ENCODE measurements around the gene TAF4. TPM values are rescaled to one million over a fixed set of nuclear protein-coding genes. Genes with fewer than 3 reads are reported as not detected.

TAF4 gene
- total RNA-seq, 2 donors from 2014 or later = 10.4 to 11.0 TPM

DNA sequence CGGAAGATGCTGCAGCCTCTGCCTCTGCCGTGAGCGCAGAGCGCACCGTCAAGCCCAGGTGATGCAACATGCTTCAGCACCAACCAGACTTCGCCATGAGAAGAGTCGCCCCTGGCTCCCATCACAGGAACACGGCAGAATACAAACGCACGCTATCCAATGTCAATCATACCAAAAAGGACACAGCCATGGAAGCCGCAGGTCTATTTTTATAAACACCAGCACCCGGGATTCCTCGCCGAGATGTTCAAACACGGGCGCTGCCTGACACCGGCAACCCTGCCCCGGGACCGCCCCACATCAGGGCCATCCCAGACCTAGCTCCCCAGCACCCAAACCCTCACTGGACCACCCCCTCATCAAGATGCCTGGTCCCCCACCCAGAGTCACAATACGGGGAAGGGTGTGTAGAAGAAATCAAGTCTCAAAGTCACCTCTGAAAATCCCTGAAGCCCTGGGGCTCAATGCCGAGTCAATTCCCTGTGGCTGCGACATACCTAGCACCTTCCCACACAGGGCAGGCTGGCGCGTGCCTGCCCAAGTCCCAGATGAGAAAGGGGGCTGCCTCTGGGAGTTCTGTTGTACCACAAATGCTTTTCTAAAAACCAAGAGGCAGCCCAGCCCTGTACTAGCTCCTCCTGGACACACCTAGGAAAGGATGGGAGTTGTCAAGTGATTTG lies 17.9 kb downstream of the TAF4 start:
- DNase-seq (ENCODE audit: low spot score) (no peak), ATAC-seq (ENCODE audit: insufficient number of reproducible peaks, low FRiP score, low read depth) (no peak)
- H3K4me3 ChIP-seq = no peak overlapping the region

GRCh38 chr20:62046431-62046830 lies 19.2 kb downstream of the TAF4 start:
- no peaks in the 10 kb centered on the region for H3K4me1 ChIP-seq (ENCODE audit: control insufficient read depth in 1 of 2, low read depth in 2 of 2)
- TF ChIP-seq, protein P1, sequence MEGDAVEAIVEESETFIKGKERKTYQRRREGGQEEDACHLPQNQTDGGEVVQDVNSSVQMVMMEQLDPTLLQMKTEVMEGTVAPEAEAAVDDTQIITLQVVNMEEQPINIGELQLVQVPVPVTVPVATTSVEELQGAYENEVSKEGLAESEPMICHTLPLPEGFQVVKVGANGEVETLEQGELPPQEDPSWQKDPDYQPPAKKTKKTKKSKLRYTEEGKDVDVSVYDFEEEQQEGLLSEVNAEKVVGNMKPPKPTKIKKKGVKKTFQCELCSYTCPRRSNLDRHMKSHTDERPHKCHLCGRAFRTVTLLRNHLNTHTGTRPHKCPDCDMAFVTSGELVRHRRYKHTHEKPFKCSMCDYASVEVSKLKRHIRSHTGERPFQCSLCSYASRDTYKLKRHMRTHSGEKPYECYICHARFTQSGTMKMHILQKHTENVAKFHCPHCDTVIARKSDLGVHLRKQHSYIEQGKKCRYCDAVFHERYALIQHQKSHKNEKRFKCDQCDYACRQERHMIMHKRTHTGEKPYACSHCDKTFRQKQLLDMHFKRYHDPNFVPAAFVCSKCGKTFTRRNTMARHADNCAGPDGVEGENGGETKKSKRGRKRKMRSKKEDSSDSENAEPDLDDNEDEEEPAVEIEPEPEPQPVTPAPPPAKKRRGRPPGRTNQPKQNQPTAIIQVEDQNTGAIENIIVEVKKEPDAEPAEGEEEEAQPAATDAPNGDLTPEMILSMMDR (IDR thresholded peaks at IDR 0.05) = no peak
- no peaks in the 10 kb centered on the region for H3K27me3 ChIP-seq (replicated peaks; ENCODE audit: insufficient read depth)
- H3K9me3 ChIP-seq = no peaks in the 10 kb centered on the region
- no peak for DNase-seq (ENCODE audit: low spot score)
- no peak overlapping the region for H3K4me3 ChIP-seq
- H3K27ac ChIP-seq = no peak overlapping the region
- ATAC-seq (ENCODE audit: insufficient number of reproducible peaks, low FRiP score, low read depth) = no peak
- H3K36me3 ChIP-seq = no peaks in the 10 kb centered on the region

More for the DNA sequence above, 17.9 kb downstream of the TAF4 start:
- TF ChIP-seq, protein P1 (IDR thresholded peaks at IDR 0.05) = no peak
- H3K27me3 ChIP-seq (replicated peaks; ENCODE audit: insufficient read depth) = no peaks in the 10 kb centered on the region
- H3K36me3 ChIP-seq = no peaks in the 10 kb centered on the region
- no peaks in the 10 kb centered on the region for H3K4me1 ChIP-seq (ENCODE audit: control insufficient read depth in 1 of 2, low read depth in 2 of 2)
- H3K9me3 ChIP-seq = no peaks in the 10 kb centered on the region
- no peak overlapping the region for H3K27ac ChIP-seq

GRCh38 chr20:62045529-62046285 lies 20.0 kb downstream of the TAF4 start:
- H3K9me3 ChIP-seq = no peaks in the 10 kb centered on the region
- no peak overlapping the region for H3K27ac ChIP-seq
- TF ChIP-seq, protein P1 (IDR thresholded peaks at IDR 0.05) = no peak
- no peaks in the 10 kb centered on the region for H3K4me1 ChIP-seq (ENCODE audit: control insufficient read depth in 1 of 2, low read depth in 2 of 2)
- no peak overlapping the region for H3K4me3 ChIP-seq
- no peaks in the 10 kb centered on the region for H3K27me3 ChIP-seq (replicated peaks; ENCODE audit: insufficient read depth)
- ATAC-seq (ENCODE audit: insufficient number of reproducible peaks, low FRiP score, low read depth) = no peak
- H3K36me3 ChIP-seq = no peaks in the 10 kb centered on the region
- DNase-seq (ENCODE audit: low spot score) = no peak

- Histone ChIP-seq H3K9me3 (no peaks in the 10 kb centered on the region), H3K27me3 (replicated peaks; ENCODE audit: insufficient read depth) (no peaks in the 10 kb centered on the region), H3K4me1 (ENCODE audit: control insufficient read depth in 1 of 2, low read depth in 2 of 2) (no peaks in the 10 kb centered on the region), H3K27ac (no peak overlapping the region), H3K4me3 (no peak overlapping the region), H3K36me3 (no peaks in the 10 kb centered on the region)
- ATAC-seq (ENCODE audit: insufficient number of reproducible peaks, low FRiP score, low read depth) (no peak), DNase-seq (ENCODE audit: low spot score) (no peak)
- TF ChIP-seq, protein P1 (IDR thresholded peaks at IDR 0.05) = no peak
Observed at GRCh38 chr20:62045118-62045517, 20.6 kb downstream of the TAF4 start.

DNA sequence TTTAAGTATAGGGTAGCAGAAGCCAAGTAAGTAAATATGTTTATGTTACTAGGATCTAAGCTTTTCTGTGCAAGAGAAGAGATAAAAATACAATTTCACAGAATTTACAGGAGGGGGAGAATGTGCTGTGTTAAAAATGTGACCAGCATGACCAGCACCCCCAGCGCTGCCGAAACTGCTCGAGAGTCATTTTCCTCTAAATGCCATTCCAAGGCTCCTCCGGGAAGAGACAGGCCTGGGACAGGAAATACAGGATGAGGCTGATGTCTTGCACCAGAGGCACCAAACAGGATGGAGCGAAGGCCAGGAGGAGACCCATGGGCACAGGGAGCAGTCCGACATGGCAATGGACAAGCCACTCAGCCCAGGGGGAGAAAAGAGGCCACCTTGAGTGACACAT lies 21.1 kb downstream of the TAF4 start:
- DNase-seq (ENCODE audit: low spot score) (no peak), ATAC-seq (ENCODE audit: insufficient number of reproducible peaks, low FRiP score, low read depth) (no peak)
- no peak overlapping the region for H3K27ac ChIP-seq
- no peak overlapping the region for H3K4me3 ChIP-seq
- H3K9me3 ChIP-seq = no peaks in the 10 kb centered on the region
- TF ChIP-seq, protein P1 (IDR thresholded peaks at IDR 0.05) = no peak
- no peaks in the 10 kb centered on the region for H3K36me3 ChIP-seq
- H3K4me1 ChIP-seq (ENCODE audit: control insufficient read depth in 1 of 2, low read depth in 2 of 2) = no peaks in the 10 kb centered on the region
- H3K27me3 ChIP-seq (replicated peaks; ENCODE audit: insufficient read depth) = no peaks in the 10 kb centered on the region
